ACC112 (cell line): ENCODE results near the gene MAGOHB.
A peak's percentile ranks its signal among the peaks of the same experiment; 100 is the strongest.
"Not testable (repeated sequence)": the region's sequence is repeated elsewhere in the genome, so short reads cannot be mapped to it uniquely, and the experiment has no call there.

ENCODE experiments used
- H2AFZ ChIP-seq: fragments of 200-600 bp; sonication (generic); one replicate; pipeline ENCODE4 v1.6.0; 2017; ENCODE audit warnings: antibody characterized with exemption, low read length; ENCODE audit not compliant: unreplicated experiment
- H3K27ac ChIP-seq: fragments of 200-600 bp; sonication (generic); 2 replicates; pipeline ENCODE4 v1.5.1; 2014; ENCODE audit warnings: low read depth, mild to moderate bottlenecking, antibody characterized with exemption, low read length, moderate library complexity
- H3K27me3 ChIP-seq: fragments of 200-600 bp; sonication (generic); 2 replicates; pipeline ENCODE4 v1.6.1; 2014; ENCODE audit warnings: mild to moderate bottlenecking, antibody characterized with exemption, low read length, moderate library complexity, mixed read lengths; ENCODE audit not compliant: insufficient read depth
- H3K36me3 ChIP-seq: fragments of 200-600 bp; sonication (generic); 2 replicates; pipeline ENCODE4 v1.6.1; 2016; ENCODE audit warnings: mild to moderate bottlenecking, antibody characterized with exemption, low read length, moderate library complexity, mixed read lengths; ENCODE audit not compliant: insufficient read depth
- H3K4me1 ChIP-seq: fragments of 200-600 bp; sonication (generic); one replicate; pipeline ENCODE4 v1.6.1; 2016; ENCODE audit warnings: low read length, mixed read lengths; ENCODE audit not compliant: insufficient read depth, unreplicated experiment, control insufficient read depth
- H3K4me3 ChIP-seq: fragments of 200-600 bp; sonication (generic); 2 replicates; pipeline ENCODE4 v1.5.1; 2014; ENCODE audit warnings: mild to moderate bottlenecking, low read depth, low read length
- H3K79me2 ChIP-seq: fragments of 200-600 bp; sonication (generic); one replicate; pipeline ENCODE4 v1.6.0; 2016; ENCODE audit warnings: low read length; ENCODE audit not compliant: control insufficient read depth, unreplicated experiment, insufficient read depth

The MAGOHB gene

DNA sequence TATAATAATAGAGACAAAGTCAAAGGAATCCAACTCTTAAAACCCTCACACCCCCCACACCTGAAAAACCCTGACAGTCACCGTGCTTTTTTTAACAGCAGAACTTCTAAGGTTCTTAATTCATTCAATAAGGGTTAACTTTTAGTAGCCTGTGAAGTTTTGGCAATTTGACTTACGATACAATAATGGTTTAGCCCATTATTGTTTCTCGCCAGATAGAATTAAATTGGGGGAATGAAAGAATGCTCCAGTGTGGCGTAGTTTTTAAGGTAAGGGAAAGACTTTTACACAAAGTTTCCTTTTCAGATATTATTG is 604 bp upstream of the MAGOHB start:
- Histone ChIP-seq H2AFZ (peak overlapping the region; percentile 41), H3K27me3 (no peaks in the 10 kb centered on the region), H3K4me1 (peaks cover 23% of the 10 kb centered on the region), H3K79me2 (peaks cover 32% of the 10 kb centered on the region), H3K27ac (peak overlapping the region; percentile 77), H3K36me3 (peaks cover 8% of the 10 kb centered on the region), H3K4me3 (peak overlapping the region; percentile 94)

DNA sequence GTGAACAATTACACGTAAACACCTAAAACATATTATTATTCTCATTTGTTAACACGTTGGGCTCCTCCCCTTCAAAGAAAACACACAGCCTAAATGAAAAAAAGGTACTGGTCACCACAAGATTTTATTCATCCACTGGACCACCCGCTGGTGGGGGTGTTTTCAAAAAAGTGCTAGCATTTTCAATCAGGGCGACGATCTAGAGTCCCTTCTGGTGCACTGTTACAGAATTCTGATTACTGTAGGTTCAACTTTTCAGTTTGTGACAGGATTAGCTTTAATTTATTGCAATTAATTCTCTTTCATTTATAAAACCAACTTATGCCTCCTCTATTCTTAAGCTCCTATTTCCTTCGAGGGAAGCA is 443 bp downstream of the MAGOHB start:
- Histone ChIP-seq H3K4me1 (peaks cover 13% of the 10 kb centered on the region), H3K79me2 (peaks cover 32% of the 10 kb centered on the region), H3K27ac (peak overlapping the region; percentile 77), H2AFZ (peak overlapping the region; percentile 43), H3K27me3 (no peaks in the 10 kb centered on the region), H3K4me3 (peak overlapping the region; percentile 94), H3K36me3 (peaks cover 17% of the 10 kb centered on the region)

DNA sequence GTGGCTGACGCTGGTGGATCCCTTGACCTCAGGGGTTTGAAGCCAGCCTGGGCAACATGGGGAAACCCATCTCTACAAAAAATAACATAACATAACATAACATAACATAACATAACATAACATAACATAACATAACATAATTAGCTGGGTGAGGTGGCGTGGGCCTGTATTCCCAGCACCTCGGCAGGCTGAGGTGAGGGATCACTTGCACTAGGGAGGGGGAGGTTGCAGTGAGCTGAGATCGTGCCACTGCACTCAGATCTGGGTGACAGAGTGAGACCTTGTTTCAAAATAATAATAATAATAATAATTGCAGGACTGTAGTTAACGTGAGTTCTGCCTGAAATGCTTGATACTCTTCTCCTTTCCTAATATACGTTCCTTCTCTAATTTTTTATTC is 1.3 kb downstream of the MAGOHB start:
- Histone ChIP-seq H3K79me2 (peaks cover 32% of the 10 kb centered on the region), H3K4me3 (peak overlapping the region; percentile 94), H2AFZ (no peak overlapping the region), H3K4me1 (peaks cover 7% of the 10 kb centered on the region), H3K27ac (0 out of 2 replicates have a peak overlapping the region, but pooled peaks have one; percentile 77), H3K27me3 (no peaks in the 10 kb centered on the region), H3K36me3 (peaks cover 24% of the 10 kb centered on the region)

GRCh38 chr12:10611258-10611657 is 2.2 kb downstream of the MAGOHB start:
- H3K27me3 ChIP-seq, H3K4me3 ChIP-seq, H3K27ac ChIP-seq, H2AFZ ChIP-seq, H3K4me1 ChIP-seq: not testable (repeated sequence)
- peaks cover 29% of the 10 kb centered on the region for H3K36me3 ChIP-seq
- H3K79me2 ChIP-seq = peaks cover 32% of the 10 kb centered on the region

- Histone ChIP-seq H3K4me1 (peaks cover 7% of the 10 kb centered on the region), H3K79me2 (peaks cover 32% of the 10 kb centered on the region), H3K27me3 (no peaks in the 10 kb centered on the region), H3K36me3 (peaks cover 36% of the 10 kb centered on the region), H2AFZ (no peak overlapping the region), H3K27ac (no peak overlapping the region), H3K4me3 (no peak overlapping the region)
Observed at GRCh38 chr12:10610188-10610587, 3.2 kb downstream of the MAGOHB start.

- Histone ChIP-seq H3K4me3 (no peak overlapping the region), H2AFZ (no peak overlapping the region), H3K27me3 (no peaks in the 10 kb centered on the region), H3K36me3 (peaks cover 38% of the 10 kb centered on the region), H3K4me1 (peaks cover 7% of the 10 kb centered on the region), H3K79me2 (peaks cover 28% of the 10 kb centered on the region), H3K27ac (no peak overlapping the region)
Observed at GRCh38 chr12:10607885-10608458, 5.4 kb downstream of the MAGOHB start.

GRCh38 chr12:10601860-10602259 is 11.5 kb downstream of the MAGOHB start:
- no peaks in the 10 kb centered on the region for H3K27me3 ChIP-seq
- no peak overlapping the region for H3K4me3 ChIP-seq
- no peaks in the 10 kb centered on the region for H3K79me2 ChIP-seq
- no peak overlapping the region for H3K27ac ChIP-seq
- no peaks in the 10 kb centered on the region for H3K4me1 ChIP-seq
- H3K36me3 ChIP-seq = peaks cover 11% of the 10 kb centered on the region
- no peak overlapping the region for H2AFZ ChIP-seq

GRCh38 chr12:10600988-10601387 is 12.4 kb downstream of the MAGOHB start:
- no peaks in the 10 kb centered on the region for H3K4me1 ChIP-seq
- H3K27ac ChIP-seq = no peak overlapping the region
- H3K79me2 ChIP-seq = no peaks in the 10 kb centered on the region
- H2AFZ ChIP-seq = no peak overlapping the region
- peaks cover 9% of the 10 kb centered on the region for H3K36me3 ChIP-seq
- no peaks in the 10 kb centered on the region for H3K27me3 ChIP-seq
- H3K4me3 ChIP-seq = no peak overlapping the region

- no peaks in the 10 kb centered on the region for H3K79me2 ChIP-seq
- no peak overlapping the region for H2AFZ ChIP-seq
- H3K27me3 ChIP-seq = no peaks in the 10 kb centered on the region
- H3K4me1 ChIP-seq = no peaks in the 10 kb centered on the region
- no peak overlapping the region for H3K27ac ChIP-seq
- no peak overlapping the region for H3K4me3 ChIP-seq
- no peaks in the 10 kb centered on the region for H3K36me3 ChIP-seq
Observed at GRCh38 chr12:10595881-10596280, 17.5 kb downstream of the MAGOHB start.

GRCh38 chr12:10590966-10591365 is 22.4 kb downstream of the MAGOHB start:
- no peak overlapping the region for H3K4me3 ChIP-seq
- H3K36me3 ChIP-seq = no peaks in the 10 kb centered on the region
- H3K27ac ChIP-seq = no peak overlapping the region
- H3K4me1 ChIP-seq = no peaks in the 10 kb centered on the region
- H2AFZ ChIP-seq = no peak overlapping the region
- H3K27me3 ChIP-seq = no peaks in the 10 kb centered on the region
- no peaks in the 10 kb centered on the region for H3K79me2 ChIP-seq

GRCh38 chr12:10584415-10584814 is 29.0 kb downstream of the MAGOHB start:
- no peaks in the 10 kb centered on the region for H3K79me2 ChIP-seq

More at GRCh38 chr12:10584415-10584814, 29.0 kb downstream of the MAGOHB start:
- Histone ChIP-seq H3K36me3 (peaks cover 10% of the 10 kb centered on the region), H3K4me3 (no peak overlapping the region), H3K27me3 (no peaks in the 10 kb centered on the region), H3K4me1 (no peaks in the 10 kb centered on the region), H2AFZ (no peak overlapping the region), H3K27ac (no peak overlapping the region)
